Aorta (tissue), 5 donors: ENCODE data around the gene POC1A. TPM values are rescaled to one million over a fixed set of nuclear protein-coding genes. Genes with fewer than 3 reads are reported as not detected.
A peak's percentile ranks its signal among the peaks of the same experiment; 100 is the strongest.
"Not testable (repeated sequence)": the region's sequence is repeated elsewhere in the genome, so short reads cannot be mapped to it uniquely, and the experiment has no call there.

ENCODE experiments used
- ATAC-seq: fragments of 200-7000 bp; cut with Tn5 transposase; one replicate; pipeline ENCODE4 v1.9.1; 2022; ENCODE audit warnings: moderate library complexity; ENCODE audit not compliant: low FRiP score
- DNase-seq, 2 donors: peaks; one replicate each; pipeline ENCODE4 v3.0.0-alpha.2; 2020
- H3K27ac ChIP-seq, 2 donors: one replicate each; pipeline ENCODE4 v1.5.1; 2013; ENCODE audit warnings: low read length in 2 of 2, mild to moderate bottlenecking in 2 of 2, moderate library complexity in 2 of 2, control low read depth in 1 of 2, inconsistent platforms in 1 of 2, low read depth in 1 of 2
- H3K27me3 ChIP-seq, 2 donors: one replicate each; pipeline ENCODE4 v1.6.1; 2013; ENCODE audit warnings: control low read depth in 1 of 2, low read length in 1 of 2, mild to moderate bottlenecking in 1 of 2, moderate library complexity in 1 of 2; ENCODE audit not compliant: insufficient read depth in 2 of 2, control insufficient read depth in 1 of 2
- H3K36me3 ChIP-seq, 2 donors: one replicate each; pipeline ENCODE4 v1.6.1; 2013; ENCODE audit warnings: control low read depth in 1 of 2, low read length in 1 of 2, mild to moderate bottlenecking in 1 of 2; ENCODE audit not compliant: insufficient read depth in 2 of 2, control insufficient read depth in 1 of 2
- H3K4me1 ChIP-seq, 2 donors: one replicate each; pipeline ENCODE4 v1.6.1; 2013; ENCODE audit warnings: low read length in 2 of 2, control low read depth in 1 of 2, mild to moderate bottlenecking in 1 of 2, moderate library complexity in 1 of 2; ENCODE audit not compliant: insufficient read depth in 2 of 2, control insufficient read depth in 1 of 2
- H3K4me3 ChIP-seq, 2 donors: one replicate each; pipeline ENCODE4 v1.5.1; 2013; ENCODE audit warnings: low read length in 2 of 2, control low read depth in 1 of 2, mild to moderate bottlenecking in 1 of 2
- H3K9me3 ChIP-seq: one replicate; pipeline ENCODE4 v1.6.1; 2013; ENCODE audit warnings: mild to moderate bottlenecking, low read length; ENCODE audit not compliant: control insufficient read depth
- WGBS, 2 donors: extraction: QIAGEN DNeasy Blood & Tissue Kit; methylation state at CpG; one replicate each; pipeline ENCODE4 v1.1.7; 2013; 5-methylcytosine and 5-hydroxymethylcytosine counted together
- intact Hi-C, 2 donors: fragments of 100-400 bp; cut with DNase I; formaldehyde crosslinking; loops; one replicate each; pipeline versions ENCODE4 v1.14.2 to v1.15.0; 2022
- polyA plus RNA-seq, 2 donors: library from polyadenylated mRNA; stranded (reverse); fragments of 200-250 nt; gene quantifications; one replicate each; pipeline ENCODE4 v1.2.3, GENCODE V29; 2013
- total RNA-seq, 2 donors: library from RNA; stranded (reverse); fragmentation: NEBNext Ultra II Directional; extraction: Animal tissue kit (Norgen Biotek cat#: 25700); gene quantifications; one replicate each; pipeline ENCODE4 v1.2.1, GENCODE V29; 2021
- donor health status: healthy with polysubstance abuse.
- donor health status: Bipolar disorder and iron deficiency.
- donor health status: DM: no; HTN: no; CAD: no.
- donor health status: DM: no; HTN: no; CAD: no.
- donor health status: DM: yes; HTN: yes; CAD: no.

Gene POC1A
- total and polyA plus RNA-seq, 4 donors = 0.38 to 2.1 (median 1.2) TPM

GRCh38 chr3:52047295-52047960, 106.8 kb downstream of the POC1A start:
- ATAC-seq (peak; percentile 73), DNase-seq (peak; percentile 77 to 90)
- no peaks in the 10 kb centered on the region for H3K4me1 ChIP-seq
- peaks cover 0 to 14% of the 10 kb centered on the region in 2 donors for H3K36me3 ChIP-seq
- no peaks in the 10 kb centered on the region for H3K9me3 ChIP-seq
- WGBS, 2 donors = 45 to 46% methylated on average over 18 to 20 of the region's 20 CpGs
- intact Hi-C loops = loop anchor here in 1 of 2 donors (2.0 kb wide), 2 partner anchors 29 to 43 kb away; no protein-coding TSS in a partner anchor
- H3K27me3 ChIP-seq = no peaks in the 10 kb centered on the region
- H3K4me3 ChIP-seq = no peak overlapping the region
- peak overlapping the region; percentile 64 to 90 for H3K27ac ChIP-seq

- H3K4me3 ChIP-seq = no peak overlapping the region
- H3K27ac ChIP-seq = peak overlapping the region; percentile 64 to 90
- no peaks in the 10 kb centered on the region for H3K27me3 ChIP-seq
- ATAC-seq (peak; percentile 43), DNase-seq (no peak)
- peaks cover 0 to 14% of the 10 kb centered on the region in 2 donors for H3K36me3 ChIP-seq
- H3K9me3 ChIP-seq = no peaks in the 10 kb centered on the region
- H3K4me1 ChIP-seq = no peaks in the 10 kb centered on the region
- WGBS, 2 donors = 56 to 66% methylated on average over 6 to 7 of the region's 7 CpGs
- intact Hi-C loops = loop anchor here in 1 of 2 donors (2.0 kb wide), 2 partner anchors 28 to 44 kb away; no protein-coding TSS in a partner anchor
These were observed 107.4 kb downstream of the POC1A start for GRCh38 chr3:52046902-52047239.

- WGBS, 2 donors = 44% methylated on average over 12 of the region's 12 CpGs
- Histone ChIP-seq H3K27me3 (no peaks in the 10 kb centered on the region), H3K9me3 (no peaks in the 10 kb centered on the region), H3K4me3 (no peak overlapping the region), H3K27ac (peak overlapping the region; percentile 64 to 90), H3K36me3 (peaks cover 0 to 13% of the 10 kb centered on the region in 2 donors), H3K4me1 (no peaks in the 10 kb centered on the region)
- ATAC-seq (peak; percentile 75), DNase-seq (peak; percentile 91 to 94)
- intact Hi-C loops = loop anchor here in 1 of 2 donors (2.0 kb wide), 2 partner anchors 28 to 44 kb away; no protein-coding TSS in a partner anchor
These were observed 107.9 kb downstream of the POC1A start for GRCh38 chr3:52046186-52046901.

- H3K4me1 ChIP-seq = no peaks in the 10 kb centered on the region
- ATAC-seq (no peak), DNase-seq (no peak)
- no peaks in the 10 kb centered on the region for H3K27me3 ChIP-seq
- H3K4me3 ChIP-seq = no peak overlapping the region
- intact Hi-C loops = no loop called here
- peaks cover 0 to 3% of the 10 kb centered on the region in 2 donors for H3K36me3 ChIP-seq
- peak overlapping the region in 1 of 2 donors; percentile 15 for H3K27ac ChIP-seq
- no peaks in the 10 kb centered on the region for H3K9me3 ChIP-seq
- WGBS, 2 donors = 97 to 98% methylated on average over 18 of the region's 18 CpGs
These were observed 109.2 kb downstream of the POC1A start for GRCh38 chr3:52044869-52045619.

GRCh38 chr3:52043750-52044149, 110.5 kb downstream of the POC1A start:
- no peak for ATAC-seq

GRCh38 chr3:52043039-52043438, 111.2 kb downstream of the POC1A start:
- ATAC-seq, H3K27me3 ChIP-seq, H3K9me3 ChIP-seq, H3K4me1 ChIP-seq, intact Hi-C loops, H3K27ac ChIP-seq, H3K4me3 ChIP-seq, H3K36me3 ChIP-seq, DNase-seq: not testable (repeated sequence)
- WGBS, 2 donors = 100% methylated on average over 1 of the region's 1 CpG

More at GRCh38 chr3:52043750-52044149, 110.5 kb downstream of the POC1A start:
- DNase-seq = no peak
- 85 to 87% methylated on average over 6 of the region's 6 CpGs for WGBS, 2 donors
- Histone ChIP-seq H3K4me1 (no peaks in the 10 kb centered on the region), H3K4me3 (no peak overlapping the region), H3K27me3 (no peaks in the 10 kb centered on the region), H3K27ac (no peak overlapping the region), H3K9me3 (no peaks in the 10 kb centered on the region), H3K36me3 (no peaks in the 10 kb centered on the region)
- intact Hi-C loops = no loop called here

- H3K4me1 ChIP-seq = no peaks in the 10 kb centered on the region
- intact Hi-C loops = no loop called here
- H3K4me3 ChIP-seq = no peak overlapping the region
- ATAC-seq (no peak), DNase-seq (no peak)
- H3K27me3 ChIP-seq = no peaks in the 10 kb centered on the region
- H3K27ac ChIP-seq = peak overlapping the region in 1 of 2 donors; percentile 18
- H3K9me3 ChIP-seq = no peaks in the 10 kb centered on the region
- H3K36me3 ChIP-seq = no peaks in the 10 kb centered on the region
- WGBS, 2 donors = 84 to 90% methylated on average over 10 of the region's 10 CpGs
These were observed 113.0 kb downstream of the POC1A start for GRCh38 chr3:52041118-52041731.

- Histone ChIP-seq H3K36me3 (no peaks in the 10 kb centered on the region), H3K27me3 (no peaks in the 10 kb centered on the region), H3K4me1 (no peaks in the 10 kb centered on the region), H3K4me3 (no peak overlapping the region), H3K27ac (peak overlapping the region in 1 of 2 donors; percentile 18), H3K9me3 (no peaks in the 10 kb centered on the region)
- intact Hi-C loops = no loop called here
- WGBS, 2 donors = 57 to 61% methylated on average over 8 of the region's 8 CpGs
- ATAC-seq (no peak), DNase-seq (no peak)
These were observed 113.6 kb downstream of the POC1A start for GRCh38 chr3:52040600-52040999.
